AG09319 (cell line): ENCODE measurements around the gene FAM216B.

Experiments used
- DNase-seq: peaks from one replicate; pipeline ENCODE4 v3.0.0-alpha.2; 2010; ENCODE audit warnings: low read depth; ENCODE audit errors: extremely low read depth
- TF ChIP-seq, protein P1 (sequence below): IDR thresholded peaks from 2 replicates; pipeline ENCODE4 v1.5.1; 2011; ENCODE audit warnings: low read depth, mild to moderate bottlenecking, inconsistent platforms, low read length, moderate library complexity

The FAM216B gene

DNA sequence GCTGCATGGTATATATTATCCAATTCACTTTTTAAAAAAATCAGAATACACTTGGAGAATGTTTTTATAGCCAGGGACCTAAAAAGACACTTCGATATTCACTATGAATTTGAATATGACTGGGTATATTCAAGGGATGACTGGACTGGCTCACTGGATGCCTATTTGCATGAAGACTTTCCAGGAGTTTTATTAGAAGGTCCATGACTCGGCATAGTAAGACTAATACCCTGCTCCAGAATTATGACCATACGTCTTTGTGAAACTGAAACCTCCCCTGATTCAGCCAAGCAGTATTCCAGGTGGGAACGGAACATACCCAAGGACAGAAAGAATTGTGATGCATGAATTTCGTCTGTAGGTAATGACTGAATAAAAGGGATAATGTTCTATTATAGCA is 3.9 kb upstream of the FAM216B start:
- TF ChIP-seq, protein P1, sequence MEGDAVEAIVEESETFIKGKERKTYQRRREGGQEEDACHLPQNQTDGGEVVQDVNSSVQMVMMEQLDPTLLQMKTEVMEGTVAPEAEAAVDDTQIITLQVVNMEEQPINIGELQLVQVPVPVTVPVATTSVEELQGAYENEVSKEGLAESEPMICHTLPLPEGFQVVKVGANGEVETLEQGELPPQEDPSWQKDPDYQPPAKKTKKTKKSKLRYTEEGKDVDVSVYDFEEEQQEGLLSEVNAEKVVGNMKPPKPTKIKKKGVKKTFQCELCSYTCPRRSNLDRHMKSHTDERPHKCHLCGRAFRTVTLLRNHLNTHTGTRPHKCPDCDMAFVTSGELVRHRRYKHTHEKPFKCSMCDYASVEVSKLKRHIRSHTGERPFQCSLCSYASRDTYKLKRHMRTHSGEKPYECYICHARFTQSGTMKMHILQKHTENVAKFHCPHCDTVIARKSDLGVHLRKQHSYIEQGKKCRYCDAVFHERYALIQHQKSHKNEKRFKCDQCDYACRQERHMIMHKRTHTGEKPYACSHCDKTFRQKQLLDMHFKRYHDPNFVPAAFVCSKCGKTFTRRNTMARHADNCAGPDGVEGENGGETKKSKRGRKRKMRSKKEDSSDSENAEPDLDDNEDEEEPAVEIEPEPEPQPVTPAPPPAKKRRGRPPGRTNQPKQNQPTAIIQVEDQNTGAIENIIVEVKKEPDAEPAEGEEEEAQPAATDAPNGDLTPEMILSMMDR: no peak
- no peak for DNase-seq

DNA sequence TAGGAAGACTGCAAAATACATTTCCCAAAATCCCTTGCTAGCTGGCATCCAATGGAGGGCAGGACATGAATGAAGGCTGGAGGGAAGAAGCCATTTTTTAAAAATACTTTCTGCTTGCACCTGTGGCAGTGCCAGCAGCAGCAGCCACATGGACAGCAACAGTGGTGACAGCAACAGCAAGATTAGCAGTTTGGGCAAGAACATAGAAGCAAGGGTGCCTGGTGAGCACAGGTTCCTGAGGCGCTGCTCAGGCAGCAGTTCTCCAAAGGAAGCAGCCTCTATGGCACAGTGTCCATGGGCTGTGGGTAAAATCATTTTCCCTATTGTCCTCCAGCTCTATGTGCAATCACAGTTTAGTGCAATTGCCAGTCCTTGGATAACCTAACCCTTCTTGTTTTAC is 1.3 kb upstream of the FAM216B start:
- no peak for DNase-seq
- TF ChIP-seq, protein P1: no peak

DNA sequence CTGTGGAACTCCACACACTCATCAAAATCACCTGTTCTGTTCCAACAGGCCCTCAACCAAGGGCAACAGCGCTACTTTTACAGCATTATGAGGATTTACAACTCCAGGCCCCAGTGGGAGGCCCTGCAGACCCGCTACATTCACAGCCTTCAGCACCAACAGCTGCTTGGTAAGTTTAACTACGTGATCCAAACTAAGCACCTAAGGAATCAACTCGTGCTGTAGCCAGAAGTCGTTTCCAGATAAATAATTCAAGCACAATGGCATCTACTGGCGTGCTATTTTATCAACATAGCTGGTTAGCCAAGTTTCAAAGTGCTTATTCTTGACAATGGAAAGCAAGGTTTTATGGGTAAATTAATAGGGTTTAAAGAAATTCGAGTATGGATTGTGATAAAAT is 5.3 kb downstream of the FAM216B start:
- TF ChIP-seq, protein P1: no peak
- DNase-seq: no peak

DNA sequence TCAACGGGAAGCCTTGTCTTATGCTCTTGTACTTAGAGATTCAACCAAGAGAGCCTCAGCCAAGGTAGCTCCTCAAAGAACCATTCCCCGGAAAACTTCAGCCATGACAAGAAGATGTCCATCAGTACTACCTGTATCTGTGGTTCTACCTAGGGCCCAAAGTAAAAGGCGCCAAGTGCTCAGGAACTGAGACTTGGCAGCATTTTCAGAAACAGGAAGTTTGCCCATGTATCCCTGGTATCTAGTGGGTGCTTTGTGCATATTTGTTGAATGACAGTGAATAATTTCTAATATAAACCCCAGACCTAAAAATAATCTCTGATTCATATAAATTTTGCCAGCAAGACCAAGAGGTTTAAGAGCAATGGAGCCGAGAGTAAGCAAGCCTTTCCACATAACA is 7.2 kb downstream of the FAM216B start:
- TF ChIP-seq, protein P1: no peak

DNA sequence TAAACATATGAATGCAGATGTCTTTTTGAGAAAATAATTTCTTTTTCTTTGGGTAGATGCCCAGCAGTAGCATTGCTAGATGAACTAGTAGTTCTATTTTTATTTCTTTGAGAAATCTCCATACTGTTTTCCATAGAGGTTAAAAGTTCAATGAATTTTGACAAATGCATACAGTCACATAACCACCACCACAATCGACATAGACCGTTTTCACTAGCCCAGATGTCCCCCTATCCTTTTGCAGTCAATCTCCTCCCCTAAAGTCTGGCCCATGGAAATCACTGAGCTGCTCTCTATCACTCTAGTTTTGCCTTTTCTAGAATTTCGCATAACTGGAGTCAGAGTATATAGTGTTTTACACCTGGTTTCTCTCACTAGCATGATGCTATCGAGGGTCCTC is 10.8 kb downstream of the FAM216B start:
- TF ChIP-seq, protein P1: no peak
- no peak for DNase-seq

More for the DNA sequence above, 7.2 kb downstream of the FAM216B start:
- no peak for DNase-seq

DNA sequence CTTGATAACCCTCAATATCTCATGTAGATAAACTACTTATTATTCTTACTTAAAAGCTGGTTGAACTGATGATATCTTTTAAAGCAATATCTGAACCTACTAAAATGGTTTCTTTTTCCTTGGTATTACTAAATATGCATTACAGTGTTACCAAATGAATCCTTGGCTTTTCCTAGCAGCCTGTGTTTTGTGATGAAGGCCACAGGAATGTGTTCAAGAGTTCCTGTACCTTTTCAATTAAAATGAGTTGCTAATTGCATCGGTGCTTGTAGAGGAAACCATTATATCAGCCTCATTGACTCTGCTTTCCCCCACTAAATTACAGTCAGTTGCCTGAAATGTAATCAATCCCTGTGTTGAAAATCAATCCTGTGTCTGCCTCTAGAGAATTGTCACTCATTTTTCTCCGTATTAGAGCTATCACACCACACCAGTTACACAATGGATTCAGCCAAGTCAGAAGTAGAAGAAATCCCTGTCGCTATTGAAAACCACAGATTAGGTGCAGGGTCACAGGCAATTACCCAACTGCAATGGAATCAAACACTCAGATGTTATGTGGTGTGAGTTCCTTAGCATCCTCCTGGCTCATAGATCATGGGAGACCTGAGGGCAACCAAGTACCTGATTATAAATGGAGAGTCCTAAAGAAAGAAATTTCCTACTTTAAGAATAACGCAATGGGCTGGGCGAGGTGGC is 13.3 kb downstream of the FAM216B start:
- DNase-seq: no peak
- TF ChIP-seq, protein P1: no peak

DNA sequence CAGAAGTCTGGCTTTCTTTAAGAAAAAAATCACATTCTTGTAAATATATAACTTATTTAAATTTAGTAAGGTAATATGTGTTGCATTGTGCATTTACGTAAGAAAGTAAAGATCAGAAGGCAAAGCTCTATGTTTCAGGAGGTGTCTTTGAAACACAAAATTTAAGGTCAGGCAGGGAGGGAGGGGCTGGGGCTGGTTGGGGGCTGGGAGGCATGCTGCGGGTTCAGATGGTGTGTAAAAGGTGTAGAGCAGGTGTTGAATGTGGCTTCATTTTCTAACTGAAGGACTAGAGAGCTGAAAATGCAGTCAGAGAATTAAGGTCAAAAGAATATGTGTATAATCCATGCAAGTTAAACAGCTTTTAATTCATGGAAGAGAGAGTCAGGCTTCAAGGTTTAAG is 14.3 kb downstream of the FAM216B start:
- TF ChIP-seq, protein P1: no peak
- DNase-seq: no peak
